Liver (tissue), 9 donors: Measurements from ENCODE around the gene FZD1. TPM values are rescaled to one million over a fixed set of nuclear protein-coding genes. Genes with fewer than 3 reads are reported as not detected.

Experiments
- DNase-seq: peaks from one replicate; pipeline ENCODE4 v3.0.0-alpha.2; 2017; ENCODE audit warnings: low spot score
- H3K27ac ChIP-seq, 2 donors: one replicate each; pipeline ENCODE4 v1.7.0; 2013; ENCODE audit warnings: inconsistent platforms in 2 of 2, low read length in 2 of 2, control low read depth in 1 of 2, low read depth in 1 of 2, mild to moderate bottlenecking in 1 of 2
- H3K27me3 ChIP-seq, 4 donors: one replicate each; pipeline versions ENCODE4 v1.6.1 to v1.7.0; 2013; ENCODE audit warnings: low read length in 3 of 4, inconsistent platforms in 1 of 4, mild to moderate bottlenecking in 1 of 4, moderate library complexity in 1 of 4; ENCODE audit not compliant: control insufficient read depth in 4 of 4, insufficient read depth in 4 of 4
- H3K36me3 ChIP-seq, 4 donors: one replicate each; pipeline versions ENCODE4 v1.6.1 to v1.7.0; 2013; ENCODE audit warnings: low read length in 3 of 4, mild to moderate bottlenecking in 3 of 4, low read depth in 1 of 4, moderate library complexity in 1 of 4; ENCODE audit not compliant: control insufficient read depth in 4 of 4, insufficient read depth in 3 of 4
- H3K4me1 ChIP-seq, 4 donors: one replicate each; pipeline versions ENCODE4 v1.6.1 to v1.7.0; 2013; ENCODE audit warnings: low read length in 3 of 4, mild to moderate bottlenecking in 3 of 4, moderate library complexity in 1 of 4; ENCODE audit not compliant: control insufficient read depth in 4 of 4, insufficient read depth in 4 of 4
- H3K4me3 ChIP-seq, 3 donors: one replicate each; pipeline versions ENCODE4 v1.6.1 to v1.7.0; 2013; ENCODE audit warnings: low read length in 3 of 3, control low read depth in 1 of 3, low read depth in 1 of 3, mild to moderate bottlenecking in 1 of 3
- H3K9ac ChIP-seq, 2 donors: one replicate each; pipeline ENCODE4 v1.7.0; 2013; ENCODE audit warnings: low read length in 2 of 2, mild to moderate bottlenecking in 2 of 2, moderate library complexity in 2 of 2, control low read depth in 1 of 2, low read depth in 1 of 2
- H3K9me3 ChIP-seq, 4 donors: one replicate each; pipeline versions ENCODE4 v1.6.1 to v1.7.0; 2013; ENCODE audit warnings: low read length in 3 of 4; ENCODE audit not compliant: control insufficient read depth in 4 of 4
- ATF3 ChIP-seq: IDR thresholded peaks from 2 replicates; pipeline ENCODE4 v1.6.1; 2016; ENCODE audit warnings: antibody characterized with exemption
- EGR1 ChIP-seq, 2 donors: IDR thresholded peaks; 2 replicates each; pipeline ENCODE4 v1.6.1; 2016 to 2018; ENCODE audit warnings: antibody characterized with exemption in 2 of 2, low read depth in 2 of 2
- FOXA1 ChIP-seq: IDR thresholded peaks from 2 replicates; pipeline ENCODE4 v1.6.1; 2016; ENCODE audit warnings: antibody characterized with exemption
- FOXA2 ChIP-seq: IDR thresholded peaks from 2 replicates; pipeline ENCODE4 v1.6.1; 2016; ENCODE audit warnings: antibody characterized with exemption
- GABPA ChIP-seq, 2 donors: IDR thresholded peaks in 1 of 2; conservative IDR thresholded peaks in 1 of 2; 2 replicates each; pipeline ENCODE4 v1.6.1; 2016; ENCODE audit warnings: antibody characterized with exemption in 2 of 2, mild to moderate bottlenecking in 1 of 2, moderate library complexity in 1 of 2
- HNF4A ChIP-seq, 2 donors: conservative IDR thresholded peaks; 2 replicates each; pipeline ENCODE4 v1.6.1; 2016; ENCODE audit warnings: antibody characterized with exemption in 2 of 2, mild to moderate bottlenecking in 2 of 2
- JUND ChIP-seq, 2 donors: IDR thresholded peaks; 2 replicates each; pipeline ENCODE4 v1.6.1; 2016; ENCODE audit warnings: antibody characterized with exemption in 2 of 2
- NR2F2 ChIP-seq: IDR thresholded peaks from 2 replicates; pipeline ENCODE4 v1.6.1; 2016; ENCODE audit warnings: antibody characterized with exemption
- RAD21 ChIP-seq, 2 donors: IDR thresholded peaks; 2 replicates each; pipeline ENCODE4 v1.6.1; 2016; ENCODE audit warnings: antibody characterized with exemption in 2 of 2, mild to moderate bottlenecking in 2 of 2
- REST ChIP-seq: IDR thresholded peaks from 2 replicates; pipeline ENCODE4 v1.6.1; 2016; ENCODE audit warnings: antibody characterized with exemption, mild to moderate bottlenecking
- RXRA ChIP-seq, 2 donors: IDR thresholded peaks; 2 replicates each; pipeline ENCODE4 v1.6.1; 2017 to 2018; ENCODE audit warnings: antibody characterized with exemption in 2 of 2, mild to moderate bottlenecking in 1 of 2
- SP1 ChIP-seq: IDR thresholded peaks from 2 replicates; pipeline ENCODE4 v1.6.1; 2018; ENCODE audit warnings: antibody characterized with exemption, mild to moderate bottlenecking
- TAF1 ChIP-seq: conservative IDR thresholded peaks from 2 replicates; pipeline ENCODE4 v1.6.1; 2016; ENCODE audit warnings: antibody characterized with exemption, mild to moderate bottlenecking
- YY1 ChIP-seq: IDR thresholded peaks from 2 replicates; pipeline ENCODE4 v1.6.1; 2016; ENCODE audit warnings: antibody characterized with exemption, mild to moderate bottlenecking
- ZBTB33 ChIP-seq: IDR thresholded peaks from 2 replicates; pipeline ENCODE4 v1.6.1; 2016; ENCODE audit warnings: antibody characterized with exemption
- WGBS: extraction: QIAGEN DNeasy Blood & Tissue Kit; methylation state at CpG from one replicate; pipeline ENCODE4 v1.1.7; 2013; 5-methylcytosine and 5-hydroxymethylcytosine counted together
- polyA plus RNA-seq, 2 donors: library from polyadenylated mRNA; stranded (reverse) in 1 of 2; unstranded in 1 of 2; fragments of 200-250 nt in 1 of 2; fragments of >200 nt in 1 of 2; fragmentation: Nextera tagmentation in 1 of 2; extraction: Ambion mirVana in 1 of 2; gene quantifications; one replicate each; pipeline versions ENCODE4 v1.2.1 to v1.2.3, GENCODE V29; 2013 to 2015
- total RNA-seq, 2 donors: library from RNA; depleted of rRNA; stranded (reverse); fragments of >200 nt; gene quantifications; one replicate each; pipeline ENCODE4 v1.2.3, GENCODE V29; 2014
- TF ChIP-seq, protein P1 (sequence below): fragments of 150-350 bp; IDR thresholded peaks from 2 replicates; pipeline ENCODE4 v1.5.1; 2017; ENCODE audit warnings: improper control_type of control experiment, low read depth, low read length; ENCODE audit not compliant: missing input control
- donor health status: healthy.
- donor health status: healthy.
- donor health status: healthy.
- donor health status: healthy.
- donor health status: healthy.

FZD1 gene
- total and polyA plus RNA-seq, 4 donors = 0.68 to 3.8 (median 2.6) TPM

GRCh38 chr7:91276909-91277308 lies 12.7 kb downstream of the FZD1 start:
- H3K9ac ChIP-seq = no peak overlapping the region
- no peaks in the 10 kb centered on the region for H3K27me3 ChIP-seq
- no peaks in the 10 kb centered on the region for H3K36me3 ChIP-seq
- no peak for DNase-seq
- H3K4me3 ChIP-seq = no peak overlapping the region
- peaks cover 0 to 1% (median 0%) of the 10 kb centered on the region in 4 donors for H3K4me1 ChIP-seq
- TF ChIP-seq ATF3 (no peak), FOXA2 (no peak), HNF4A (conservative IDR thresholded peaks at IDR 0.05) (no peak), RXRA (IDR thresholded peaks at IDR 0.05) (no peak), RAD21 (IDR thresholded peaks at IDR 0.05) (no peak), EGR1 (IDR thresholded peaks at IDR 0.05; ENCODE audit: low read depth in 2 of 2) (no peak)
- H3K27ac ChIP-seq = no peak overlapping the region
- no peaks in the 10 kb centered on the region for H3K9me3 ChIP-seq

GRCh38 chr7:91280185-91280584 lies 16.0 kb downstream of the FZD1 start:
- Histone ChIP-seq H3K9ac (no peak overlapping the region), H3K27me3 (peaks cover 0 to 5% (median 0%) of the 10 kb centered on the region in 4 donors), H3K9me3 (no peaks in the 10 kb centered on the region), H3K4me3 (no peak overlapping the region), H3K4me1 (peaks cover 0 to 1% (median 0%) of the 10 kb centered on the region in 4 donors), H3K36me3 (no peaks in the 10 kb centered on the region), H3K27ac (no peak overlapping the region)
- no peak for DNase-seq
- TF ChIP-seq SP1 (no peak), FOXA1 (no peak), FOXA2 (no peak), ATF3 (no peak), RXRA (IDR thresholded peaks at IDR 0.05) (no peak), ZBTB33 (no peak), HNF4A (conservative IDR thresholded peaks at IDR 0.05) (no peak), TAF1 (no peak), GABPA (IDR thresholded peaks at IDR 0.05 in 1 of 2, conservative IDR thresholded peaks at IDR 0.05 in 1 of 2) (no peak), NR2F2 (no peak), YY1 (no peak), JUND (IDR thresholded peaks at IDR 0.05) (no peak), REST (no peak)
- TF ChIP-seq, protein P1, sequence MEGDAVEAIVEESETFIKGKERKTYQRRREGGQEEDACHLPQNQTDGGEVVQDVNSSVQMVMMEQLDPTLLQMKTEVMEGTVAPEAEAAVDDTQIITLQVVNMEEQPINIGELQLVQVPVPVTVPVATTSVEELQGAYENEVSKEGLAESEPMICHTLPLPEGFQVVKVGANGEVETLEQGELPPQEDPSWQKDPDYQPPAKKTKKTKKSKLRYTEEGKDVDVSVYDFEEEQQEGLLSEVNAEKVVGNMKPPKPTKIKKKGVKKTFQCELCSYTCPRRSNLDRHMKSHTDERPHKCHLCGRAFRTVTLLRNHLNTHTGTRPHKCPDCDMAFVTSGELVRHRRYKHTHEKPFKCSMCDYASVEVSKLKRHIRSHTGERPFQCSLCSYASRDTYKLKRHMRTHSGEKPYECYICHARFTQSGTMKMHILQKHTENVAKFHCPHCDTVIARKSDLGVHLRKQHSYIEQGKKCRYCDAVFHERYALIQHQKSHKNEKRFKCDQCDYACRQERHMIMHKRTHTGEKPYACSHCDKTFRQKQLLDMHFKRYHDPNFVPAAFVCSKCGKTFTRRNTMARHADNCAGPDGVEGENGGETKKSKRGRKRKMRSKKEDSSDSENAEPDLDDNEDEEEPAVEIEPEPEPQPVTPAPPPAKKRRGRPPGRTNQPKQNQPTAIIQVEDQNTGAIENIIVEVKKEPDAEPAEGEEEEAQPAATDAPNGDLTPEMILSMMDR = no peak
- 66% methylated on average over 1 of the region's 1 CpG for WGBS
